ENCODE results near the gene AREL1. TPM values are rescaled to one million over a fixed set of nuclear protein-coding genes. Genes with fewer than 3 reads are reported as not detected.

AREL1 gene
- total and polyA plus RNA-seq, 10 of the 15 experiments (the other 5 are each of a cell fraction or from before 2014, with no cell fraction given) = 6.2 to 40.4 (median 23.7) TPM

- TF ChIP-seq ZBTB4 (CRISPR knock-in tag; IDR thresholded peaks at IDR 0.05) (no peak), HDAC6 (IDR thresholded peaks at IDR 0.05; ENCODE audit: unreplicated experiment) (no peak), ZBTB40 (IDR thresholded peaks at IDR 0.05; ENCODE audit: borderline replicate concordance) (no peak), ZNF687 (IDR thresholded peaks at IDR 0.05) (no peak), TBL1XR1 (IDR thresholded peaks at IDR 0.05; ENCODE audit: low read depth, low read length) (no peak), EGR1 (IDR thresholded peaks at IDR 0.05; ENCODE audit: borderline replicate concordance in 1 of 2, low read depth in 2 of 2, low read length in 2 of 2) (no peak), NFXL1 (IDR thresholded peaks at IDR 0.05; ENCODE audit: borderline replicate concordance) (no peak), BRCA1 (IDR thresholded peaks at IDR 0.05; ENCODE audit: low read depth, low read length) (no peak), NFIC (IDR thresholded peaks at IDR 0.05; ENCODE audit: low read depth, low read length) (no peak), BCL11A (IDR thresholded peaks at IDR 0.05; ENCODE audit: low read depth, low read length) (no peak), ASH2L (IDR thresholded peaks at IDR 0.05; ENCODE audit: borderline replicate concordance, low read depth) (no peak), PML (IDR thresholded peaks at IDR 0.05; ENCODE audit: low read length) (no peak)
These were observed 1.2 kb downstream of the AREL1 start (continued) for GRCh38 chr14:74711651-74712050.

All from GM12878 (cell line).